Breast epithelium (tissue), 3 donors: ENCODE measurements around the gene PCSK4.

Experiments used
- CTCF ChIP-seq, 3 donors: fragments of 450-650 bp; IDR thresholded peaks; one replicate each; pipeline ENCODE4 v1.5.1; 2016 to 2017; ENCODE audit warnings: antibody characterized with exemption in 3 of 3, mild to moderate bottlenecking in 3 of 3, moderate library complexity in 3 of 3
- POLR2A ChIP-seq: fragments of 450-650 bp; IDR thresholded peaks from one replicate; pipeline ENCODE4 v1.6.1; 2016; ENCODE audit warnings: antibody characterized with exemption, mild to moderate bottlenecking, moderate library complexity
- POLR2AphosphoS5 ChIP-seq, 3 donors: sonication (generic); formaldehyde crosslinking; IDR thresholded peaks; one replicate each; pipeline ENCODE4 v1.6.1; 2017; ENCODE audit warnings: antibody characterized with exemption in 3 of 3

GRCh38 chr19:1467490-1468273 lies 22.5 kb downstream of the PCSK4 start:
- TF ChIP-seq POLR2AphosphoS5 (IDR thresholded peaks at IDR 0.05) (no peak), POLR2A (no peak), CTCF (IDR thresholded peaks at IDR 0.05) (no peak)
